Natural killer cell treated with Interleukin-12 subunit alpha and Interleukin-12 subunit beta and Interleukin-15 and Interleukin-18, amount 100 ng/mL, for 72 hours (primary cell): ENCODE data around the gene THUMPD2. TPM values are rescaled to one million over a fixed set of nuclear protein-coding genes. Genes with fewer than 3 reads are reported as not detected.
A peak's percentile ranks its signal among the peaks of the same experiment; 100 is the strongest.
"Not testable (repeated sequence)": the region's sequence is repeated elsewhere in the genome, so short reads cannot be mapped to it uniquely, and the experiment has no call there.

Experiments
- ATAC-seq, 2 donors: fragments of 150-1000 bp; cut with Tn5 transposase in 1 of 2; sonication (Bioruptor Pico), chemical (Tn5 transposase) in 1 of 2; 2 replicates each; pipeline ENCODE4 v1.10.0; 2021
- DNase-seq: peaks from one replicate; pipeline ENCODE4 v3.0.0; 2022; ENCODE audit warnings: low spot score
- H3K27ac Mint-ChIP-seq, 2 donors: 1 replicate in 1 of 2; 2 replicates in 1 of 2; pipeline ENCODE4 v1.8.0; 2022; ENCODE audit warnings: mixed read lengths in 2 of 2, mild to moderate bottlenecking in 1 of 2, moderate library complexity in 1 of 2
- H3K27me3 Mint-ChIP-seq, 2 donors: 1 replicate in 1 of 2; 2 replicates in 1 of 2; pipeline ENCODE4 v1.8.0; 2022; ENCODE audit warnings: mixed read lengths in 2 of 2
- H3K36me3 Mint-ChIP-seq: one replicate; pipeline ENCODE4 v1.8.0; 2022; ENCODE audit warnings: mixed read lengths
- H3K4me1 Mint-ChIP-seq, 2 donors: 1 replicate in 1 of 2; 2 replicates in 1 of 2; pipeline ENCODE4 v1.8.0; 2022; ENCODE audit warnings: low read depth in 2 of 2, mixed read lengths in 2 of 2, mild to moderate bottlenecking in 1 of 2
- H3K4me3 Mint-ChIP-seq: one replicate; pipeline ENCODE4 v1.8.0; 2022; ENCODE audit warnings: mixed read lengths
- H3K9me3 Mint-ChIP-seq: 2 replicates; pipeline ENCODE4 v1.8.0; 2022; ENCODE audit warnings: mixed read lengths
- total RNA-seq, 2 donors: library from RNA; stranded (reverse); gene quantifications; one replicate each; pipeline ENCODE4 v1.2.3, GENCODE V29; 2022

THUMPD2 gene
- total RNA-seq, 2 donors from 2014 or later: 9.9 to 26.1 TPM

DNA sequence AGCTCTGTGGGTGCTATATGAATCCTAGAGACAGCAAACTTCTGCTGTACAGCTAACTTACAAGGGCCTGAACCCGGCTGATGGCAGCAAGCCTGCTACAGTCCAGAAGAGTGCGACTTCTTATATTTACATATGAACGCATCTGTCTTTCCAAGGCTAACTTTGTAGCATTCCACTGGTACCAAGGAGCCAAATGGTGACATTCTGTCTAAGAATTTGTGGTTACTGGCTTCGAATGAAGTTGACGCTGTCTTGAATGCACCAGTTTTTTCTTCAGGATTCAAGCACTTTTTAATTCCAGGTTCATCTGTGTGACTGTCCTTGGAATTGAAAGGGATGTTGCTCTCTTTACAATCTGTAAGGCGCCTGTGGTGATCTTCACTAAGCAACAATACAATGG is 42.4 kb downstream of the THUMPD2 start:
- H3K27ac Mint-ChIP-seq: no peak overlapping the region
- H3K9me3 Mint-ChIP-seq: no peaks in the 10 kb centered on the region
- no peak overlapping the region for H3K4me3 Mint-ChIP-seq
- DNase-seq: no peak
- no peaks in the 10 kb centered on the region for H3K27me3 Mint-ChIP-seq
- H3K4me1 Mint-ChIP-seq: peaks cover 4 to 8% of the 10 kb centered on the region in 2 donors
- H3K36me3 Mint-ChIP-seq: peaks cover 41% of the 10 kb centered on the region
- ATAC-seq: no peak

DNA sequence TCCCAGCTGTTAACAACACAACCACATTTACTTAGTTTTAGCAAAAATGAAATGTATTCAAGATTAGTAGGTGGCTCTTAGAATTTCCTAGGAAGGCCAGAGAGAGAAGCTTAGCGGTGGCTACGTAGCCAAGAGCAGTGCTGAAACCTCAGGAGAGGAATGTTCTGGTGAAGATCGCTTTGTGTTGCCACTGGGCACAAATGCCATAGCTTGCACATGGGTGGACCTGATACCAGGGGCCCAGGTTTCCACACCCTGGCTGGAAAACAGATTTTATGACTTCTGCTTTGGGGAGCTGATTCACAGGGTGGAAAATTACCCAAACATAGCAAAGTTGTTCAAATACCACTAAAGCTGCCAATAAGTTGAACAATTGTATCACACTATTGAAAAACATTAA is 43.4 kb downstream of the THUMPD2 start:
- Mint-ChIP-seq H3K9me3 (no peaks in the 10 kb centered on the region), H3K4me1 (peaks cover 4 to 8% of the 10 kb centered on the region in 2 donors), H3K36me3 (peaks cover 36% of the 10 kb centered on the region), H3K27me3 (no peaks in the 10 kb centered on the region), H3K27ac (no peak overlapping the region), H3K4me3 (no peak overlapping the region)
- ATAC-seq (no peak), DNase-seq (no peak)

GRCh38 chr2:39734445-39734844 is 44.6 kb downstream of the THUMPD2 start:
- no peak overlapping the region for H3K4me3 Mint-ChIP-seq
- no peaks in the 10 kb centered on the region for H3K9me3 Mint-ChIP-seq
- H3K36me3 Mint-ChIP-seq: peaks cover 33% of the 10 kb centered on the region
- DNase-seq (no peak), ATAC-seq (no peak)
- no peaks in the 10 kb centered on the region for H3K27me3 Mint-ChIP-seq
- H3K27ac Mint-ChIP-seq: no peak overlapping the region
- peaks cover 4 to 8% of the 10 kb centered on the region in 2 donors for H3K4me1 Mint-ChIP-seq

DNA sequence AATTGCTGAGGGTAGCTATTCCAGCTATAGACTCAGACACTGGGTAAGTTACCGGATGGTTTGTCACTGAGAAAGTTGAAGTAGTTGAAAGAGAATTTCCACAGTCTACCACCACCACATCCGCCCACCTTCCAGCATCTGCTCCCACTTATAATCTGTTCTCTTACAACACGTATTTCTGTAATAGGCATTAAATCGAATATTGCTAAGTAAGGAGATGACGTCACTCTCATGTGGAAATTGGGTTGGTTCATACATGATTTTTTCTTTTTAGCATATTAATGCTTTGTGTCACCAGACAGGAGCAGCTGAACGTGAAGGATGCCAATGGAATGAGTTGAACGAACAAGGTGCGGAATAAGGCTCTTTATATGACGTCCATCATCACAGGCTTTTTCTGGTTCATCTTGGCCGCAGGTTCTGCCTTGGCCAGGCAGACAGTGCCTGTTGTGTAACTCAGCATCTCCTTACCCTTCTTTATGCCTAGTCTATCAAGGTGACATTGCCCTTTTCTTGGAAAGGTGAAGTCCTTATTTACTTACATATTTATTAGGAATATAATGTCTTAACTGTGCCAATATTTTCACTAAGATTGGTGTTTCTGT is 45.9 kb downstream of the THUMPD2 start:
- ATAC-seq (no peak), DNase-seq (no peak)
- peaks cover 4 to 13% of the 10 kb centered on the region in 2 donors for H3K4me1 Mint-ChIP-seq
- H3K27me3 Mint-ChIP-seq: no peaks in the 10 kb centered on the region
- no peak overlapping the region for H3K27ac Mint-ChIP-seq
- H3K4me3 Mint-ChIP-seq: no peak overlapping the region
- peaks cover 29% of the 10 kb centered on the region for H3K36me3 Mint-ChIP-seq
- no peaks in the 10 kb centered on the region for H3K9me3 Mint-ChIP-seq

DNA sequence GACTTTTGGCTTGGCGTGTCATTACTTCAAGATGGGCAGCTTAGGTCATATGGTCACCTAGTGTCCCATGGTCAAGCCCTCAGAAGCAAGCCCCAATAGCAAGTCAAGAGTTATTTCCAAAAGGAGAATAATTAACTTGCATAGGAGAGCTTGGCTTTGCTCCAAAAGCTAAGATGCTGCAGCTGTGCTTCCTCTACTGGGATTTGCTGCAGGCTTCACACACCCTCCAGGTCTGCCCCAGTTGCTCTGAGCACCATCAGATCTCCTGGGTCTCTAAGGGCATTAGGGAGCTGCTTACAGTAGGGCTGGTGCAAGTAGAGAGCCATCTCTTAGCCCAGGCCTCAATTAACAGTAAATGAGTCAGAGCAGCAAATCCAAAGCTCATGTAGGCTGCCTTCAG is 46.6 kb downstream of the THUMPD2 start:
- Mint-ChIP-seq H3K36me3 (peaks cover 24% of the 10 kb centered on the region), H3K4me1 (peaks cover 4 to 16% of the 10 kb centered on the region in 2 donors), H3K27ac (no peak overlapping the region), H3K9me3 (no peaks in the 10 kb centered on the region), H3K27me3 (no peaks in the 10 kb centered on the region), H3K4me3 (no peak overlapping the region)
- ATAC-seq (peak in 1 of 2 donors; percentile 6), DNase-seq (no peak)

GRCh38 chr2:39731546-39731945 is 47.5 kb downstream of the THUMPD2 start:
- Mint-ChIP-seq H3K4me3 (no peak overlapping the region), H3K4me1 (peaks cover 4 to 16% of the 10 kb centered on the region in 2 donors), H3K27me3 (no peaks in the 10 kb centered on the region), H3K27ac (no peak overlapping the region), H3K36me3 (peaks cover 18% of the 10 kb centered on the region), H3K9me3 (no peaks in the 10 kb centered on the region)
- no peak for DNase-seq
- ATAC-seq: no peak

DNA sequence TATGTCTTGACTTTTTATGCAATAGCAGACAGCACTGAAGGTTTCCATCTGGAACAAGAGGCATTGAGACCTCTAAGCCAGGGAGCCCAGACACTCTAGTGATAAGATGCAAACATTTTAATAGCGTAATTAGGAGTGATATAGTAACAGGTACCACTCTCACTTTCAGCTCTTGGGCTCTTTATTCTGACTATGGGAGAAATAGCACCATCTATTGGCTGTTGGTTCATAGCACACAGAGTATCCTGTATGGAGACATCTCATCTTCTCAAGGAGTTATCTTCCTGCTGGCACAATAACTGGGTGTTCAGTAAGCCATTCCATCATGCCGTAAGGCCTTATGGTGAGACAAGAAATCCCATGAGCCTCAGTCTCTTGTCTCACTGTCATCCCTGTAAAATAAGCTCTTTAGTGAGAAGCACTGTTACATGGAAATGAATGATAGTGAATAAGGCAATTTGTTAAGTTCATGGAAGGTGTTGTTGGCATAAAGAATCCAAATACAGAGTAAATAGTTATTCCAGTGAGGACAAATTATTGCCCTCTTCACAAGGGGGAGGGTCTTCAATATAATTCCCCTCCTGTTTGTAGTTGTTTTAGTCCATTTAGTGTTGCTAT is 48.3 kb downstream of the THUMPD2 start:
- H3K4me1 Mint-ChIP-seq: peaks cover 6 to 16% of the 10 kb centered on the region in 2 donors
- no peak overlapping the region for H3K4me3 Mint-ChIP-seq
- DNase-seq (no peak), ATAC-seq (no peak)
- H3K27me3 Mint-ChIP-seq: peaks cover 0 to 4% of the 10 kb centered on the region in 2 donors
- no peaks in the 10 kb centered on the region for H3K9me3 Mint-ChIP-seq
- no peak overlapping the region for H3K27ac Mint-ChIP-seq
- peaks cover 18% of the 10 kb centered on the region for H3K36me3 Mint-ChIP-seq

DNA sequence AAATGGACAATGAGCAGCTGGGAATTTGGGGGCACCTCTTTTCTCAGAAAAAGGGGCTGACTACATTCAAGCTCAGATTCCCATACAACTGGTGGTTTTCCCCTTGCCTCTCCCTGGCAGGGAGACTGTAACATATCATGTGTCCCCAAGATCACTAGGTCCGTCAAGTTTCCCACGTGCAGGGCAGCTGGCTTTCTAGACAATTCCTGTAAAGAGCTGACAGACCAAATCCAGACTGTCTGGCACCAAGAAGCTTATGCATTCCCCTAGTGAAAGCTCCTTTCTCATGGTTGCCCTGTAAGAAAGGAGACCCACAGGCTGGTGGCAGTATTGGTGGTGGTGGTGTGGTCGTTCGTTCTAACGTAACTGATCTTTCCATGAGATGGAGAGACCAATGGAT is 48.8 kb downstream of the THUMPD2 start:
- H3K9me3 Mint-ChIP-seq: no peaks in the 10 kb centered on the region

DNA sequence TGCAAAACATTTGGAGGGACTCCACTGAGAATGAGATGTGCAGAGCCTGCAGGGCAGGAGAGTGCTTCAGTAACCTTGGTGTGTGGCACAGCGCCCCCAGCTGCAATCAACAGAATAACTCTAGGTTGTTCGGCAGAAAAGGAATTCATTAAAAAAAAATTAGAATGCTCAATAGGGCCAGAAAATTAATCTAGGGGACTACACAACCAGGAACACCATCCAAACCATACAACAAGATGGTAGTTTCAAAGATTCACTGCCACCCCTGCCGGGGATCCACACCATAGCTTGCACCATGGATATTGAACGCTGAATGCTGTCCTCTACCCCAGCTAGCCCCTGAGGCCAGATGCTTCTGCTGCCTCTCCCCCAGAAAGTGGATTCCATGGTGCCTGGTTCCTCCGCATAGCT is 50.1 kb downstream of the THUMPD2 start:
- DNase-seq (no peak), ATAC-seq (no peak)
- H3K36me3 Mint-ChIP-seq: peaks cover 4% of the 10 kb centered on the region
- no peak overlapping the region for H3K27ac Mint-ChIP-seq
- H3K27me3 Mint-ChIP-seq: peaks cover 0 to 4% of the 10 kb centered on the region in 2 donors
- no peak overlapping the region for H3K4me3 Mint-ChIP-seq
- peaks cover 3 to 9% of the 10 kb centered on the region in 2 donors for H3K4me1 Mint-ChIP-seq
- H3K9me3 Mint-ChIP-seq: peaks cover 3% of the 10 kb centered on the region

More for the DNA sequence above, 48.8 kb downstream of the THUMPD2 start:
- Mint-ChIP-seq H3K4me3 (no peak overlapping the region), H3K36me3 (peaks cover 17% of the 10 kb centered on the region), H3K27me3 (peaks cover 0 to 4% of the 10 kb centered on the region in 2 donors), H3K27ac (no peak overlapping the region), H3K4me1 (peaks cover 6 to 16% of the 10 kb centered on the region in 2 donors)
- no peak for DNase-seq
- ATAC-seq: no peak

GRCh38 chr2:39728085-39728484 is 51.0 kb downstream of the THUMPD2 start:
- not testable (repeated sequence) for H3K4me1 Mint-ChIP-seq, H3K36me3 Mint-ChIP-seq, H3K27ac Mint-ChIP-seq, H3K9me3 Mint-ChIP-seq, ATAC-seq, DNase-seq, H3K27me3 Mint-ChIP-seq, H3K4me3 Mint-ChIP-seq

GRCh38 chr2:39725401-39725800 is 53.7 kb downstream of the THUMPD2 start:
- Mint-ChIP-seq H3K27me3 (peaks cover 9 to 18% of the 10 kb centered on the region in 2 donors), H3K9me3 (peaks cover 3% of the 10 kb centered on the region), H3K4me3 (no peak overlapping the region), H3K27ac (no peak overlapping the region), H3K36me3 (no peaks in the 10 kb centered on the region), H3K4me1 (peaks cover 3 to 9% of the 10 kb centered on the region in 2 donors)
- DNase-seq (no peak), ATAC-seq (no peak)

DNA sequence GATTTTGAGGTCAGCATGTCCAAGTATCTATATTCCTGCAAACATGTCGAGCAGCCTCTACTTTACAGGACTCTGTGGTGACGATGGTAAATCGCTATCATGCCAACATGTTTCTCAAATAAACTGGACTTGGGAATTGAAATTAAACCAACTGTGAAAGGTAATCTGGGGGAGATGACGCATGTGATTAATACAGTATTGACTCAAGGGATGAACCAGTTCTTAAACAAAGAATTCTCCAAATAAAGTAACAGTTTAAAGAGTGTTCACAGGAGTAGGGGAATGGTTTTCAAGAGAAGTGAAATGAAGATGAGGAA is 54.3 kb downstream of the THUMPD2 start:
- H3K27me3 Mint-ChIP-seq: peaks cover 11 to 20% of the 10 kb centered on the region in 2 donors
- no peak overlapping the region for H3K27ac Mint-ChIP-seq
- DNase-seq (no peak), ATAC-seq (no peak)
- no peaks in the 10 kb centered on the region for H3K36me3 Mint-ChIP-seq
- peaks cover 3% of the 10 kb centered on the region for H3K9me3 Mint-ChIP-seq
- no peak overlapping the region for H3K4me3 Mint-ChIP-seq
- peaks cover 3 to 9% of the 10 kb centered on the region in 2 donors for H3K4me1 Mint-ChIP-seq

DNA sequence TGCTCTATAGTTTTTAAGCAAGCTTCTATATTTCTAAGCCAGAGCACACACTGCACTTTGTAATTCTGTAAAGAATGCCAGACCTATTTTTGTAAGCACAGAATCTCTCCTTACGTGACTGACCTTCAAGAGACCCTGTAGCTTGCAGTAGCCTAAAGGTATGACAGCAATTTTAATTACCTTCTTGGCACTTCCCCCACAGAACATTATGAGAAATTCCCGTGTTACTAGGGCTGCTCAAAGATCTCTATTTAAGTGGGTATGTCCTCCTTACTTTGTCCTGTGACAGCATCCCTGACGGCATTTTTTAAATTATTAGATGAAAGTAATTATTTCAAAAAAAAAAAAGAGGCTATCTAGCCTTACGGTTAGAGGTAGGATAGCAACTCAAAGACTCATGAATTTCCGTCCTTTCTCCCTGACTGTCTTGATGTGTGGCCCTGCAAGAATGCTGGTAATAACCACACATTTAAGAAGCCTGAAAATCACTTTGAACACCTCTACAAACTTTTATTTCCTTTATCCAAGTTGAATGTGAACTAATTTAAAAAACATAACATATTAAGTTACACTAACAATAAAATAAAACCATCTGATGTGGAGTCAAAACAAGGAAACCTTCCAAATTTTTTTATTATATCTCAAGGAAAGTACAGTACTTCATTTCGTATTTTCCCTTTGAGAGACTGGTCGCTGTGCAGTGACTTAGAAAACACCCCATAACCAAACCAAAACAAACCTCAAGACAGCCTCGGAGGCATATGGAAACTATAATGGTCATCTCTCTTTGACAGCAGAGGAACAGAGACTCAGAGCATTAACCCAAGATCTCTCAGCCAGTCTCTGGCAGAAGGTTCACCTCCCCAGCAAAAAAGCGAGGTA is 54.9 kb downstream of the THUMPD2 start:
- Mint-ChIP-seq H3K9me3 (peaks cover 3% of the 10 kb centered on the region), H3K4me3 (no peak overlapping the region), H3K27me3 (peaks cover 11 to 20% of the 10 kb centered on the region in 2 donors), H3K36me3 (no peaks in the 10 kb centered on the region), H3K27ac (no peak overlapping the region), H3K4me1 (peaks cover 3 to 9% of the 10 kb centered on the region in 2 donors)
- ATAC-seq: no peak
- no peak for DNase-seq

DNA sequence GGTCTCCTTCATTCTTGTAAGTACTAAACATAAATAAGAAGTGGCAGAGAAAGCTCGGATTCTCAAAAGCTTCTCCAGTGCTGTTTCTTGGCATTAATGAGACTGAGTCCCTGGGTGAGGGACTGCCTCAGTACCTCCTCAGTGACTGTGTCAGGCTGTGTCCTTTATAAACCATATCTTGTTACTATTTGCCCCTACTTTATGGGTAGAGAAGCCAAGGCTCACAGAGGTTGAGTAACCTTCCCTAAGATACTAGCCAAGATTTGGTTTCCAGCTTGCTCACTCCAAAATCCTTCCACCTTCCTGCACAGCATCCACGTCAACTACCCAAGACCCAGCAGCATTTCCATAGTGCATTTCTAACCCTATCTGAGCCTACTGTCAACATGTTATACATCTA is 55.6 kb downstream of the THUMPD2 start:
- no peak for ATAC-seq
- Mint-ChIP-seq H3K4me1 (peaks cover 3 to 6% of the 10 kb centered on the region in 2 donors), H3K36me3 (no peaks in the 10 kb centered on the region), H3K27me3 (peaks cover 11 to 20% of the 10 kb centered on the region in 2 donors), H3K9me3 (peaks cover 3% of the 10 kb centered on the region), H3K4me3 (no peak overlapping the region), H3K27ac (no peak overlapping the region)
- no peak for DNase-seq
